Measurements from ENCODE around the gene CA12. TPM values are rescaled to one million over a fixed set of nuclear protein-coding genes. Genes with fewer than 3 reads are reported as not detected.

The CA12 gene
- total RNA-seq, 1 experiment from 2014 or later, result 0.97 TPM

DNA sequence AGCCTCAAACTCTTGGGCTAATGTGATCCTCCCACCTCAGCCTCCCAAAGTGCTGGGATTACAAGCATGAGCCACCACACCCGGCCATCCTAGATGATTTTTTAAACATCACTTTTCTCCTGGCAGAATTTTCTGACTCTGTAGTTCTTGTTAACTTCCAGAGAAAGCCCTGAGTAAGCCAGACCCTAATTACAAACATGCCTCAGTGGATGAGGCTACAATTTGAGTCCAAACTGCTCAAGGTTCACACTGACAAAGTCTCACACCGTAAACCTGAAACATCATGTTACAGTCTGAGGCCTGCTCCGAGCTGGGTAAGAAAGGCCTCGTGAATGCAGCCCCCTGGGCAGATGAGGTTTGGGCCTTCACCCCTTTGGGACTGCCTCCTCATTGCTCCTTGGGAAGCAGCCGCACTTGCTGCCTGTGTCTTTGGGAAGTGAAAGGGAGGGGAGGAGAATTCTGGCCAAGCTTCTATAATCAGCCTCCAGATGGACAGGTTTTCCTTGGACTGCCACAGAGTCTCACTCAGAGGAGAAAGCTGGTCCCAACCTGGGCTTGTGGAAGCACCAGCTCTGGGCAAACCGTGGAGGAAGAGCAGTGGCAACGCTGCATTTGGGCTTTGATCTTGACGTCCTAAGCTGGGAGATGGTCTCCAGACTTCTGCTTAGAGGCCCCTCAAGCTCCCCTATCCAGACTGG is 46.0 kb downstream of the CA12 start:
- Histone ChIP-seq H3K4me3 (ENCODE audit: low read depth, low read length, poor library complexity, severe bottlenecking) (no peak overlapping the region), H3K4me1 (ENCODE audit: insufficient read depth, low read length, poor library complexity, severe bottlenecking) (peaks cover 10% of the 10 kb centered on the region), H3K36me3 (ENCODE audit: insufficient read depth, low read length, poor library complexity, severe bottlenecking) (no peaks in the 10 kb centered on the region), H3K27ac (ENCODE audit: low read depth, low read length, poor library complexity, severe bottlenecking) (no peak overlapping the region), H3K27me3 (replicated peaks; ENCODE audit: insufficient read depth, low read depth, low read length, poor library complexity) (no peaks in the 10 kb centered on the region), H3K9me3 (ENCODE audit: low read depth, low read length, poor library complexity, severe bottlenecking) (no peaks in the 10 kb centered on the region)
- ChIA-PET POLR2A (ENCODE audit: low non-redundant PET) (interaction anchor here (0.5 kb wide), 1 partner anchor 44 kb away, joined by 4 read pairs; no protein-coding TSS in a partner anchor), CTCF (no interaction called here)
- TF ChIP-seq, protein P1, sequence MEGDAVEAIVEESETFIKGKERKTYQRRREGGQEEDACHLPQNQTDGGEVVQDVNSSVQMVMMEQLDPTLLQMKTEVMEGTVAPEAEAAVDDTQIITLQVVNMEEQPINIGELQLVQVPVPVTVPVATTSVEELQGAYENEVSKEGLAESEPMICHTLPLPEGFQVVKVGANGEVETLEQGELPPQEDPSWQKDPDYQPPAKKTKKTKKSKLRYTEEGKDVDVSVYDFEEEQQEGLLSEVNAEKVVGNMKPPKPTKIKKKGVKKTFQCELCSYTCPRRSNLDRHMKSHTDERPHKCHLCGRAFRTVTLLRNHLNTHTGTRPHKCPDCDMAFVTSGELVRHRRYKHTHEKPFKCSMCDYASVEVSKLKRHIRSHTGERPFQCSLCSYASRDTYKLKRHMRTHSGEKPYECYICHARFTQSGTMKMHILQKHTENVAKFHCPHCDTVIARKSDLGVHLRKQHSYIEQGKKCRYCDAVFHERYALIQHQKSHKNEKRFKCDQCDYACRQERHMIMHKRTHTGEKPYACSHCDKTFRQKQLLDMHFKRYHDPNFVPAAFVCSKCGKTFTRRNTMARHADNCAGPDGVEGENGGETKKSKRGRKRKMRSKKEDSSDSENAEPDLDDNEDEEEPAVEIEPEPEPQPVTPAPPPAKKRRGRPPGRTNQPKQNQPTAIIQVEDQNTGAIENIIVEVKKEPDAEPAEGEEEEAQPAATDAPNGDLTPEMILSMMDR (conservative IDR thresholded peaks at IDR 0.05; ENCODE audit: low read depth, low read length), result no peak
- no peak for TF ChIP-seq EZH2 (IDR thresholded peaks at IDR 0.05; ENCODE audit: borderline replicate concordance, low read depth, low read length, poor library complexity, severe bottlenecking)
- intact Hi-C loops (cut with micrococcal nuclease; ENCODE audit: unreplicated experiment), result no loop called here
- no peak for DNase-seq (ENCODE audit: low spot score)
- BruUV-seq (replicated peaks), result no TSS peak

DNA sequence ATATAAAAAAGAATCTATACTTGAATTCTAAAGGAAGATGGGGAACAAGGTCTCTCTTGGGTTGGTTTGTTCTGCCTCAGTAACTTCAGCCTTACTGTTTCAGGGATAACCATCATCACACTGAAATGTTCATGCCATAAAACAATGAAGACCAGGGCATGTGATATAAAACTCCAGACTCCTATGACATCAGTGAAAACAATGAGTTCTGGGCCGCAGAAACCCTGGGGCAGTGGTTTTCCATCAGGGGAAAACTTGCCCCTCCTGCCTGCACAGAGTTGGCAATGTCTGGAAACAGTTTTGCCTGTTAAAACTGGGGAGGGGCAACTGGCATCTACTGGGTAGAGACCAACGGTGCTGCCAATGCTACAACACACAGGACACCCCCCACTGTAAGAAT is 46.8 kb downstream of the CA12 start:
- Histone ChIP-seq H3K27me3 (replicated peaks; ENCODE audit: insufficient read depth, low read depth, low read length, poor library complexity) (no peaks in the 10 kb centered on the region), H3K4me1 (ENCODE audit: insufficient read depth, low read length, poor library complexity, severe bottlenecking) (peaks cover 10% of the 10 kb centered on the region), H3K9me3 (ENCODE audit: low read depth, low read length, poor library complexity, severe bottlenecking) (no peaks in the 10 kb centered on the region), H3K27ac (ENCODE audit: low read depth, low read length, poor library complexity, severe bottlenecking) (no peak overlapping the region), H3K4me3 (ENCODE audit: low read depth, low read length, poor library complexity, severe bottlenecking) (no peak overlapping the region), H3K36me3 (ENCODE audit: insufficient read depth, low read length, poor library complexity, severe bottlenecking) (no peaks in the 10 kb centered on the region)
- BruUV-seq (replicated peaks), result no TSS peak
- ChIA-PET CTCF (no interaction called here), POLR2A (ENCODE audit: low non-redundant PET) (no interaction called here)
- no peak for DNase-seq (ENCODE audit: low spot score)
- TF ChIP-seq, protein P1 (conservative IDR thresholded peaks at IDR 0.05; ENCODE audit: low read depth, low read length), result no peak
- TF ChIP-seq EZH2 (IDR thresholded peaks at IDR 0.05; ENCODE audit: borderline replicate concordance, low read depth, low read length, poor library complexity, severe bottlenecking), result no peak
- intact Hi-C loops (cut with micrococcal nuclease; ENCODE audit: unreplicated experiment), result no loop called here

DNA sequence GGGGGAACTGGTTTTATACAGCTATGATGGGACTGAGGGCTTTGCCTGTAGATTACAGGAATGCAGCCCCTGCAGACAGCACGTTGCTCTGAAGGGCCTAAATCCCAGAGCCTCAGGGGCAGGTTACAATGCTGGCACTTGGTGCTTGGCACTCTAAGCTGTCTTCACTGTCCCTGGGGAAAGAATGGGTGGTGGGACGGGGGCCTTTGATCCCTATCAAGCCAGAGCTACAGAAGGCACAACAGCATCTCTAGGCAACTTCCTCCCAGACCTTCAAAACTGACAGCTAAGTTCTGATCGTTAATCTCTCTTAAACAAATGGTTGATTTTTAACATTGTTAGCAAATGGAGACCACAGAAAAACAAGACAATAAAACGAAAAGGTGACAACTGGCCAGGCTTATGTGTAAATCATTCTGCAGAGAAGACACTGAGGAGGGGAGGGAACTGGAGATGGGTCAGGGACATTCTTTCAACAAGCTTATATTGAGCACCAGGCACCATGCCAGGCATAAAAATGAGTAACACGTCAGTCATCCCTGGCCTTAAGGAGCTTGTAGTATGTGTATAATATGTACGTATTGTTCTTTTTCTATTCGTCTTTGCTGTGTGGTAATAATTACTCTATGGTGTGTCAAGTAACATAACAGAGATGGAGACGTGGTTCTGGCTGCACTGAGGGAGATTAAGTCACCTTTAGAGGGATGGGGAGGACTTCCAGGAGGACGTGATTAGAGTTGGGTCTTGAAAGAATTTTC is 49.1 kb downstream of the CA12 start:
- Histone ChIP-seq H3K36me3 (ENCODE audit: insufficient read depth, low read length, poor library complexity, severe bottlenecking) (no peaks in the 10 kb centered on the region), H3K4me1 (ENCODE audit: insufficient read depth, low read length, poor library complexity, severe bottlenecking) (peaks cover 4% of the 10 kb centered on the region), H3K9me3 (ENCODE audit: low read depth, low read length, poor library complexity, severe bottlenecking) (no peaks in the 10 kb centered on the region), H3K4me3 (ENCODE audit: low read depth, low read length, poor library complexity, severe bottlenecking) (no peak overlapping the region), H3K27me3 (replicated peaks; ENCODE audit: insufficient read depth, low read depth, low read length, poor library complexity) (no peaks in the 10 kb centered on the region), H3K27ac (ENCODE audit: low read depth, low read length, poor library complexity, severe bottlenecking) (no peak overlapping the region)
- ChIA-PET CTCF (no interaction called here), POLR2A (ENCODE audit: low non-redundant PET) (interaction anchor here (0.6 kb wide), 1 partner anchor 461 kb away, joined by 3 read pairs; no protein-coding TSS in a partner anchor)
- TF ChIP-seq EZH2 (IDR thresholded peaks at IDR 0.05; ENCODE audit: borderline replicate concordance, low read depth, low read length, poor library complexity, severe bottlenecking), result no peak
- TF ChIP-seq, protein P1 (conservative IDR thresholded peaks at IDR 0.05; ENCODE audit: low read depth, low read length), result no peak
- BruUV-seq (replicated peaks), result no TSS peak
- DNase-seq (ENCODE audit: low spot score), result peak; percentile 76
- intact Hi-C loops (cut with micrococcal nuclease; ENCODE audit: unreplicated experiment), result no loop called here

All from A673 (cell line).